Thyroid gland (tissue), 4 donors: Measurements from ENCODE around the gene ZNF175. TPM values are rescaled to one million over a fixed set of nuclear protein-coding genes. Genes with fewer than 3 reads are reported as not detected.

Experiments used
- DNase-seq, 2 donors: peaks; one replicate each; pipeline ENCODE4 v3.0.0-alpha.2; 2019
- H3K27ac ChIP-seq, 3 donors: fragments of 200-600 bp; sonication (generic); 1 replicate in 2 of 3; 2 replicates in 1 of 3; pipeline ENCODE4 v1.5.1; 2016 to 2019; ENCODE audit warnings: mild to moderate bottlenecking in 1 of 3, moderate library complexity in 1 of 3
- H3K27me3 ChIP-seq: fragments of 200-600 bp; sonication (generic); one replicate; pipeline ENCODE4 v1.5.1; 2019
- H3K36me3 ChIP-seq, 2 donors: fragments of 200-600 bp; sonication (generic); one replicate each; pipeline ENCODE4 v1.5.1; 2016 to 2019
- H3K4me1 ChIP-seq, 2 donors: fragments of 200-600 bp; sonication (generic); one replicate each; pipeline ENCODE4 v1.5.1; 2017 to 2019
- H3K4me3 ChIP-seq, 3 donors: fragments of 200-600 bp; sonication (generic); replicated peaks in 1 of 3; 1 replicate in 2 of 3; 2 replicates in 1 of 3; pipeline ENCODE4 v1.5.1; 2016; ENCODE audit warnings: mild to moderate bottlenecking in 1 of 3
- H3K9me3 ChIP-seq: fragments of 200-600 bp; sonication (generic); one replicate; pipeline ENCODE4 v1.5.1; 2017
- POLR2A ChIP-seq, 2 donors: fragments of 450-650 bp; IDR thresholded peaks; one replicate each; pipeline ENCODE4 v1.6.1; 2017; ENCODE audit warnings: antibody characterized with exemption in 2 of 2, mild to moderate bottlenecking in 2 of 2, moderate library complexity in 1 of 2
- WGBS, 2 donors: methylation state at CpG; one replicate each; pipeline ENCODE4 v1.1.5; 2017; 5-methylcytosine and 5-hydroxymethylcytosine counted together
- intact Hi-C: fragments of 100-400 bp; cut with DNase I; formaldehyde crosslinking; loops from one replicate; pipeline ENCODE4 v1.15.1; 2023
- total RNA-seq, 4 donors: library from RNA; depleted of rRNA; stranded (reverse); fragments of >200 nt; gene quantifications; one replicate each; pipeline ENCODE4 v1.2.3, GENCODE V29; 2016
- TF ChIP-seq, protein P1 (sequence below), 6 experiments: fragments of 200-600 bp in 3 of 6; fragments of 450-650 bp in 3 of 6; sonication (generic) in 3 of 6; IDR thresholded peaks; one replicate each; pipeline ENCODE4 v1.5.1; 2016 to 2019; ENCODE audit warnings: antibody characterized with exemption in 6 of 6, mild to moderate bottlenecking in 2 of 6, inconsistent platforms in 1 of 6, moderate library complexity in 1 of 6

The ZNF175 gene
- total RNA-seq, 4 donors from 2014 or later, result 9.0 to 12.9 (median 9.4) TPM

DNA sequence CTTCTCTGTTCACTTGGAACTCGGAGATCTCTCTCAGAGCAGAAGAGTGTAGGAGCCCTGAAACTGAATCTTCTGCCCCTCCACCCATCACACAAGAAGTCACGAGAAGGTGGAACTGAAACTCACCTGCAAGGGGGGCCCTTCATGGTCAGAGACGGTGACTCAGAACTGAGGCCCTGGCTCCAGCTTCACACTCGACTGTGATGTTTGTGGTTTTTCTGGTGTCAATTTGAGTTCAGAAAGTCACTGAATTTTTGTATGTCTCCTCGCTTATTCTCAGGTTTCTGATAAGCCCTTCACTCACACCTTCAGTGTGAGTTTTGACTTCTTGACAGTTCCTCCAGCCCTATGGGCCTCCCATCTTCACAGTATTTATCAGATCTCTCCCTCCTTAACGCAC lies 36.0 kb downstream of the ZNF175 start:
- no peaks in the 10 kb centered on the region for H3K27me3 ChIP-seq
- WGBS, 2 donors, result 69 to 71% methylated on average over 6 of the region's 6 CpGs
- no peak overlapping the region for H3K4me3 ChIP-seq
- TF ChIP-seq POLR2A (IDR thresholded peaks at IDR 0.05), result no peak
- TF ChIP-seq, protein P1, sequence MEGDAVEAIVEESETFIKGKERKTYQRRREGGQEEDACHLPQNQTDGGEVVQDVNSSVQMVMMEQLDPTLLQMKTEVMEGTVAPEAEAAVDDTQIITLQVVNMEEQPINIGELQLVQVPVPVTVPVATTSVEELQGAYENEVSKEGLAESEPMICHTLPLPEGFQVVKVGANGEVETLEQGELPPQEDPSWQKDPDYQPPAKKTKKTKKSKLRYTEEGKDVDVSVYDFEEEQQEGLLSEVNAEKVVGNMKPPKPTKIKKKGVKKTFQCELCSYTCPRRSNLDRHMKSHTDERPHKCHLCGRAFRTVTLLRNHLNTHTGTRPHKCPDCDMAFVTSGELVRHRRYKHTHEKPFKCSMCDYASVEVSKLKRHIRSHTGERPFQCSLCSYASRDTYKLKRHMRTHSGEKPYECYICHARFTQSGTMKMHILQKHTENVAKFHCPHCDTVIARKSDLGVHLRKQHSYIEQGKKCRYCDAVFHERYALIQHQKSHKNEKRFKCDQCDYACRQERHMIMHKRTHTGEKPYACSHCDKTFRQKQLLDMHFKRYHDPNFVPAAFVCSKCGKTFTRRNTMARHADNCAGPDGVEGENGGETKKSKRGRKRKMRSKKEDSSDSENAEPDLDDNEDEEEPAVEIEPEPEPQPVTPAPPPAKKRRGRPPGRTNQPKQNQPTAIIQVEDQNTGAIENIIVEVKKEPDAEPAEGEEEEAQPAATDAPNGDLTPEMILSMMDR (IDR thresholded peaks at IDR 0.05), result no peak
- H3K36me3 ChIP-seq, result no peaks in the 10 kb centered on the region
- H3K4me1 ChIP-seq, result no peaks in the 10 kb centered on the region
- intact Hi-C loops, result no loop called here
- H3K27ac ChIP-seq, result no peak overlapping the region
- DNase-seq, result no peak
- H3K9me3 ChIP-seq, result no peaks in the 10 kb centered on the region

DNA sequence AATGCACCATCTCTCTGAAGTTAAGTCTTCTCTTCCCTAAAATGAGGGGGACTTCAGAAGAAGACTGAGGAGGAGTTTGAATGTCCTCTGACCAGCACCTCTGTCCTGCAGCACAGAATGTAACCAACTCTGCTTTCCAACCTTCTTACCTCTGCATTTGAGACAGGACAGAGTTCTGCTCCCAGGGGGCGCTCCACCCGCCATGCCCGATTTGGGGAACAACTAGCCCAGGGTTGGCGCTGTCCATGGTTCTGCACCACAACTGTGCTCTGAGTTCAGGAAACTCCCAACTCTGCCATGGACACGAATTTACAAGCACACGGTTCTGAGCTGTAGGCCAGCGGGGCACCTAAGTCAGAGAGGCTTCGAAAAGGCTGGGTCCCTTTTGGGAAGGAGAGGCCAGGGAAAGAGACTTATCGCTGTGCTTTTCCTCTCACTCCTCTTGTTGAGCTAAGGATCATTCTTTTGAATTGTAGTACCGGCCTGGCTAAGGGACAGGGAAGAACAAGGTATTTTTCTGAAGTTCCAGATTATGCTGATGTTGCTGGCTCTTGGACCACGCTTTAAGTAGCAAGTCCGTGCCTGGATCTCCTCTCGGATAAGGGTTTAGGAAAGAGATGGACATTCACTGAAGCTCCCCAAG lies 37.0 kb downstream of the ZNF175 start:
- TF ChIP-seq POLR2A (IDR thresholded peaks at IDR 0.05), result no peak
- TF ChIP-seq, protein P1 (IDR thresholded peaks at IDR 0.05), result peak in 4 of 6 experiments; percentile 33 to 49 (median 44)
- Histone ChIP-seq H3K4me1 (no peaks in the 10 kb centered on the region), H3K36me3 (no peaks in the 10 kb centered on the region), H3K4me3 (no peak overlapping the region), H3K27ac (no peak overlapping the region), H3K9me3 (no peaks in the 10 kb centered on the region), H3K27me3 (no peaks in the 10 kb centered on the region)
- WGBS, 2 donors, result 29% methylated on average over 13 of the region's 13 CpGs
- peak; percentile 53 to 68 for DNase-seq
- intact Hi-C loops, result no loop called here

DNA sequence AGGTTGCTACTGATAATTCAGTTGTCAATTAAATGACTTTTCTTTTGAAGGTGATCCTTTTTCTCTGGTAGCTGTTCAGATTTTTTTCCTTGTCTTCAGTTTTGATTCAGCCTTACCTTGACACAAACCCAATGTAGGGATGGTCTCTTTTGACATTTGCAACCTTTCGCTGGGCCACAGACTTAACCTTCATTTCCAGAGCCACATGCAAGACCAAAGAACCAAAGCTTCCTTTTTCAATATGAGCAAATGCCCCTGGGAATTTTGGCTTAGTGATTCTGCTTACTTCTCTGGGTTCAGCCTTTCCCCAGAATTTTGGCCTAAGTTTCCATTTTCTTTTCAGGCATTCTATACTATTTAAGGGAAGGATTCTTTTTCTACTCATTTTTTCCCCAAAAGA lies 39.5 kb downstream of the ZNF175 start:
- no peak for DNase-seq
- Histone ChIP-seq H3K4me3 (no peak overlapping the region), H3K27ac (no peak overlapping the region), H3K36me3 (no peaks in the 10 kb centered on the region), H3K4me1 (no peaks in the 10 kb centered on the region), H3K9me3 (no peaks in the 10 kb centered on the region), H3K27me3 (no peaks in the 10 kb centered on the region)
- WGBS, 2 donors, result 77 to 85% methylated on average over 1 of the region's 1 CpG
- TF ChIP-seq, protein P1 (IDR thresholded peaks at IDR 0.05), result no peak
- TF ChIP-seq POLR2A (IDR thresholded peaks at IDR 0.05), result no peak
- intact Hi-C loops, result no loop called here

DNA sequence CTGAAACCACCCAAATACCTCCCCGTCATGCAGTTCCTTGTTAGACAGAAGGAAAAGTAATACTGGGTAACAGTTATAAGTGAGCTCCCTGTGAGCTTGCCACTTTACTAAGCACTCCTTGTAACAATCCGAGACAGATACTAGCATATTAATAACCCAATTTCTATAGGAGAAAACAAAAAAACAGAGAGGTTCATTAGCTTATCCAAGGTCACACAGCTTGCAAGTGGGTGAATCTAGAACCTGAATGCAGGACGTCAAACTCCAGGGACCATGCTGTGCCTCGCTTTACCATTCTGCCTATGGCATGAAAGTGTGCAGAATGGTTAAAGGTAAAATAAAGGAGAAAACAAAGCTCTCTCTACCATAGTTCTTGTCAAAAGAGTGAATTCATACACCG lies 43.7 kb downstream of the ZNF175 start:
- no peaks in the 10 kb centered on the region for H3K27me3 ChIP-seq
- no peaks in the 10 kb centered on the region for H3K4me1 ChIP-seq
- no peak overlapping the region for H3K4me3 ChIP-seq
- H3K27ac ChIP-seq, result no peak overlapping the region
- DNase-seq, result no peak
- no peaks in the 10 kb centered on the region for H3K9me3 ChIP-seq
- TF ChIP-seq, protein P1 (IDR thresholded peaks at IDR 0.05), result no peak
- TF ChIP-seq POLR2A (IDR thresholded peaks at IDR 0.05), result no peak
- no peaks in the 10 kb centered on the region for H3K36me3 ChIP-seq
- intact Hi-C loops, result no loop called here
- 63 to 66% methylated on average over 5 of the region's 5 CpGs for WGBS, 2 donors

DNA sequence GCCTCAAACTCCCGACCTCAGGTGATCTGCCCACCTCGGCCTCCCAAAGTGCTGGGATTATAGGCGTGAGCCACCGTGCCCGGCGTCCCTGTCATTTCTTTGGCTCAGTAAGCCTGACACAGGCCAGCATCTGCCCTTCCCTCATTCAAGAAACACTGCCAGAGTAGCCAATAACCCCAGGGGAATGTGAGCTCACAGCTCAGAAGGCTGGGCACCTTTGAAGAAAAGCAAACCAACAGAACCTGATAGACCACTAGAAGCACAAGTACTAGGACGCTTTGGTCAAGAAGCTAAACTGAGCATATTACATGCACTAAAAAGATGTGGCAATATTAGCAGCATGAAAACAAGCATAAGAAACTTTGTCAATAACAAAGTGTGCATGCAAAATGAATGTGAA lies 44.9 kb downstream of the ZNF175 start:
- Histone ChIP-seq H3K27ac (no peak overlapping the region), H3K4me1 (no peaks in the 10 kb centered on the region), H3K4me3 (no peak overlapping the region), H3K9me3 (no peaks in the 10 kb centered on the region), H3K27me3 (no peaks in the 10 kb centered on the region), H3K36me3 (no peaks in the 10 kb centered on the region)
- TF ChIP-seq, protein P1 (IDR thresholded peaks at IDR 0.05), result no peak
- no peak for TF ChIP-seq POLR2A (IDR thresholded peaks at IDR 0.05)
- DNase-seq, result no peak
- intact Hi-C loops, result no loop called here
- WGBS, 2 donors, result 76 to 79% methylated on average over 7 of the region's 7 CpGs
